HG03521 (cell line): Measurements from ENCODE around the gene DAPK1.

ENCODE experiments used
- ATAC-seq: cut with Tn5 transposase; IDR thresholded peaks from one replicate; pipeline ENCODE4 v1.9.1; 2021; ENCODE audit warnings: mild to moderate bottlenecking, moderate library complexity; ENCODE audit not compliant: unreplicated experiment

The DAPK1 gene

DNA sequence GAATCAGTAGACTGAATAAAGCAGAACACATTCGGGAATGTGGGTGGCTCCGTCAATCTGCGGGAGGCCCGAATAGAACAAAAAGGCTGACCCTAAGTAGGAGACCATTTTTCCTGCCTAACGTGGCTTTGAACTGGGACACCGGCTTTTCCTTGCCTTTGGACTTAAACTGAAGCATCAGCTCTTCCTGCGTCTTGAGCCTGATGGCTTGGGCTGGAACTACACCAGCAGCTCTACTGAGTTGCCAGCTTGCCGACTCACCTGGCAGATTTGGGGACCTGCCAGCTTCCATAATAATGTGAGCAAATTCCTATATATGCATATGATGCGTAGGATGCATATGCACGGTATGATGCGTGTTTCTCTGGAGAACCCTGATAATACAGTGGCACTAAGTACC, 111.3 kb downstream of the DAPK1 start:
- no peak for ATAC-seq

DNA sequence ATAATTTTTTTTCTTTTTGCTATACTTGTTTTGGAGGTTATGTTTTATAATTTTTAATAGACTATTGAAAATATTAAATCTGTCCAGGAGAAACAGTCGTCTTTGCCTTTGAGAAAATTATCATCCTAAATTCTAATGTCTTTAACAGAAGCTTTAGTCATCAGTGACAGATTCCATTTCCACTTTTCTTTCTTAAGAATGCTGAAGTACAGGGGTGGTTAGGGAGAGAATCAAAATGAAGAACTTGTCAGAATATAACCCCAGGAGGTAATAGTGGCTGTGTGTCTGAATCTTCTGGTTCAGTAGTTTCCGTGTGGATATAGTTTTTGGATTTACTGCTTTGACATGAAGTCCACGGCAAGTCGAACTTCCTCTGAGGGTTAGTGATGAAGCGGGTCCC, 111.8 kb downstream of the DAPK1 start:
- no peak for ATAC-seq

- no peak for ATAC-seq
Observed at GRCh38 chr9:87610200-87611155, 112.8 kb downstream of the DAPK1 start.

GRCh38 chr9:87611776-87612175, 114.1 kb downstream of the DAPK1 start:
- ATAC-seq = no peak

GRCh38 chr9:87612536-87612935, 114.9 kb downstream of the DAPK1 start:
- no peak for ATAC-seq

- ATAC-seq = no peak
Observed at GRCh38 chr9:87613265-87614111, 115.8 kb downstream of the DAPK1 start.

DNA sequence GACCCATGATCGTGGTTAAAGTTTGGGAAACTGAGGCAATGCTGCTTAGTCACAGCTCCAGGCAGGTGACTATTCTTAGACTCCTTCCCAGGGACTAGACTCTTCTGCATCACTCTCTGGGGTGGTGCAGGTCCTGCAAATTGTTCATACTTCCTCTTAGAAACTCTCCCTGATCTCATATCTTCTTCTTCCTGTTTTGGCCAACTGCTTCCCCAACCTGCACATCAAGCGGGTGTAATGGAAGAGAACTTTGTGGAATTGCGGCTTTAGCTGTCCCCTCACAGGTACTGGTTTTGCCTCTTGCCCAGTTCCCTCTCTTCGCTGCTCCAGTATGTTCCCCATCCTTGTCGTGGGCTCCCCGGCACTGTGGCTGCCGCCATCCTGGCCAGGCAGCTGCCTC, 116.7 kb downstream of the DAPK1 start:
- ATAC-seq = no peak

GRCh38 chr9:87615136-87615535, 117.5 kb downstream of the DAPK1 start:
- no peak for ATAC-seq

DNA sequence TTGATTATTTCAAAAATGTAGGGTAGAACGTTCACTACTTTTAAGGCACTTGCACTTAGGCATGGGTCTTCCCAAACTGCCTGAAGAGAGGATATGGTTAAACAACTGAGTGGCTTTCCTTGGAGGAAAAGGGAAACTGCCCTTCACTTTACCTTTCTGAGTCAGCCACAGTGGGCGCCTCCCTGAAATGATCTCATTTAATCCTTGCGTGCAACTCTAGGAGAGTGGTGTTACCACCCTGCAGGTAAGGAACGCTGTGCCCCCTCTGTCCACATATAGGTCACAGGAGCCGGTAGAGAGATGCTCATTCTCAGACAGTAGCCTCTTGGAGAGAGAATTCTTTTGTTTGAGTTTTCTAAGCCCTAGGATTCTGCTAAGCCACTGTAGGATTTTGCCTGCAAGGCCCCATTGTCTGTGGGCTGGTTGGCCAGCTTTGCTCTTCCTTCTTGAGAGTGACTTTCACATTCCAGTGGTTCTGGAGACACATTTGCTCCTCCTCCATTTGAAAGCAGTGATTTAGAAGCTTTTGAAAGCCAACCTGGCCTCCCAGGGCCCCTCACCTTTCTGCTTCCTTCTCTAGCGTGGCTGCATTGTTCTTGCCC, 118.0 kb downstream of the DAPK1 start:
- no peak for ATAC-seq

DNA sequence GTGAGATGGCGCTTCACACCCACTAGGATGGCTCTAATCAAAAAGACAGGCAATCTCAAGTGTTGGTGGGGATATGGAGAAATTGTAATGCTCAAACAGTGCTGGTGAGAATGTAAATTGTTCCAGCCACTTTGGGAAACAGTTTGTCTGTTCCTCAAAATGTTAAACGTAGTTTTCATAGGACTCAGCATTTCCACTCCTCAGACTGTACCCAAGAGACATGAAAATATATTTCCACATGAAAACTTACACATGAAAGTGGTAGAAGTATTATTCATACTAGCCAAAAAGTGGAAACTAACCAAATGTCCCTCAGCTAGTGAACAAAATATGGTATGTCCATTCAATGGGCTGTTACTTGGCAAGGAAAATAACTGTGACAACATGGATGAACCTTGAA, 120.6 kb downstream of the DAPK1 start:
- no peak for ATAC-seq

- ATAC-seq = no peak
Observed at GRCh38 chr9:87618931-87619330, 121.3 kb downstream of the DAPK1 start.

DNA sequence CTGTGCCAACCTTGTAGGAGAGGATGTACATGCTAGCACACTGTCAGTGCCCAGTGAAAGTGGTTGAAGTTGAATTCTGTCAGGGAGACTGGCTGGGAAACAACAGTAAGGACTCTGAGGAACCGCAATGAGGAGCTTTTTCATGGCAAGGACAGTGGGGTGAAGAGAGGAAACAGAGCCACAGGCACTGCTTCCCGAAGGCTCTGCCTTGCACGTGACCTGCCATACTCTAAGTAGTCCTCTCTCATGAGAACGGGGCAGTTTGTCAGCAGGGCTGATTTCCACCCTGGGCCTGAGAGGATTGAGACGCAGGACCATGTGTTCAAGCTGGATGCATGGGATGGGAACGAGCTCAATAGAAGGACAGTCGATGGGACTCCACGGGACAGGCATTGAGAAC, 121.7 kb downstream of the DAPK1 start:
- ATAC-seq = no peak

DNA sequence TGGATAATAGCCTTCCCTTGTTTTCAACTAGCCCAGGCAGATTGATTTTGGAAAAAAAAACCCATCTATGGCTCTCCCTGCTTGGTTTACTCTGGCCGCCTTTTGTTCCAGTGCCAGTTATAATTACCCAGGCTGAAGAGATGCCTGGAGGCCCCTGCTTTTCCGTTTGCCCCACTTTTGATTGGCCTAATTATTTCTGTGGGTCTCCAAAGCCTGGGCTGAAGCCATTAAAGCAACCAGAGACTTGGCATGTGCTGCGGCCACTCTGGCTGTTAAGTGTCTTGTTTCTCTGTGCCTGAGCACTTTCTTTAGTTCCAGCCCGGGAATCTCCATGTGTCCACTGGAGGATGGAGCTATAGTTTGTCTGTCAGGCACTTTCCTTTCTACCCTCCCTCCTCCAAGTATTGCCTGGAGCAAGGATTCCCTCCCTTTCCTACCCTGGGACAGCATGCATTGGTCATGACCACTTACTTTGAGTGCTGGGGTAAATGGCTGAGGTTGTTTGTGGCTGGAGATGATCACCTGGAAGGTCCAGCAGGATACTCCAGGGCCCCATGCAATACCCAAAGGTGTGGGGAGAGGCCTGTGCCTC, 123.2 kb downstream of the DAPK1 start:
- no peak for ATAC-seq

GRCh38 chr9:87622098-87622497, 124.4 kb downstream of the DAPK1 start:
- ATAC-seq = no peak

DNA sequence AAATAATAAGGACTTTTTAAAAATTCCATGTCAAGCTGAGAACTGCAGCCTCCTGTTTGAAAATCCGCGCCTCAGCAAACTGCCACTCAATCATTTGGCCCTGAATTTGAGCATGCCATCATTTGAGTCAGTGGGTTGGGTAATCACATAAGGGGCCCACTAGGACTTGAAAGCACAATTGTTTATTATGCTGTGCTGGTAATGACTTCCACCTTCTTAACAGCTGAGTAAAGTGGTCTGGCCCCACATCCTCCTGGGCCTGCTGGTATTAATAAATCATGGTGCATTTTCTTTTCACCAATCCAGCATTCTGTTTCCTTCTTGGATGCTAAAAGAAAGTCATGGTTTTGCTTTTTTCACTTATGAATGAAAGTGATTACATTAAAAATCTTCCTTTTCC, 125.3 kb downstream of the DAPK1 start:
- no peak for ATAC-seq

- ATAC-seq = no peak
Observed at GRCh38 chr9:87628346-87628745, 130.7 kb downstream of the DAPK1 start.

GRCh38 chr9:87629104-87629503, 131.4 kb downstream of the DAPK1 start:
- no peak for ATAC-seq

GRCh38 chr9:87630266-87630665, 132.6 kb downstream of the DAPK1 start:
- no peak for ATAC-seq

DNA sequence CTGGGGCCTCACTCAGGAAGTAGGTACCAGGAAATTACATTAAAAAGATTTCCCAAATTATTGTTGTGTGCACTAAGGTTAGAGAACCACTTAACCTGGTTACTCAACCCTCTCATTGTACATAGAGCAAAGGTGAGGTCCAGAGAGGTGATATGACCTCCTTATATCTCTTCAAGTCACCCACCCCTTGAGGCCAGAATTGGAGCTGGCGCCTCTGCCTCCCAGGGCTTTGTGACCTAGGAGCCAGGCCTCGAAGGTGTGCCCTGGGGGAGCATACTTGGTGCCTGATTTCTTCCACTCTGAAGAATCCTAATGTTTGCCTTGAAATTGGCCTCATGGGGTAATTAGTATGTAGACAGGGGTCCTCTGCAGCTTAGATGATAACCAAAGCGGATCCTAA, 133.2 kb downstream of the DAPK1 start:
- no peak for ATAC-seq

DNA sequence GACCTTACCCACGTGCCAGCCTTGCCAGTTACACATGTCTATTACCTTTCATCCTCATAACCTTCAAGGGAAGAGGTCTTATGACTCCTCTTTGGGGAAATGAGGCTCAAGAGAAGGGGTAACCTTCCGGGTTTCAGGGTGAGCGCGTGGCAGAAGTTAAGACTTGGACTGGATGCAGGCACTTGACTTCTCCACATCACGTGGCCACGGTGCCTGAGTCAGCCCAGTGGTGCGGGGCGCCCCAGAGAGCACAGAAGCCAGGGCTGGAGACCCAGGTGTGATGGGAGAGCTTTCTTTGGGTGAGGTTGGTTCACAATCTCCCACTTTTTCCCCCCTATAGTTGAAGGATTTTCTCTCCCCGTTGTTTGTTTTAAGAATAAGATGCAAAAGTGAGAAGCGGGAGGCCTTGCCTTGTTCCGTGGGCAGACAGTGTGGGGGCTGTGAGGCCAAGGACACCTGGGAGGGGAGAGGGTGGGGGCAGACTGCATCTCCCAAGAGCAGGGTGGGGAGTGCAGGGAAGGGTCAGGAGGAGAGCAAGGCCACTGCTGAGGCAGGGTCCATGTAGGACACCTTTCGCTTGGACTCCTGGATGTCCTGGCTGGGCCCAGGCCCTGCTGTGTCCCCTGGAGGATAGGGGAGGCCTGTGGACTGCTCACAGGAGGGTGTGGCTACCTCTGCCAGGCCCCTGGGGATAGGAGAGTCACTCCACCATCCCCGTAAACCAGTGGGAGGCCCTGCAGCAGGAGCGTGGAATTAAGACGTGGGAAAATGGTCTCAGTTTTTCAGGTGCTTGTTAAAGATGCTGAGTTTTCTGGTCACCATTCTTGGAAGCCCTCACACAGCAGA, 138.2 kb downstream of the DAPK1 start:
- ATAC-seq = no peak
